GM12878 (cell line): ENCODE data around the gene PSMB10. TPM values are rescaled to one million over a fixed set of nuclear protein-coding genes. Genes with fewer than 3 reads are reported as not detected.
A peak's percentile ranks its signal among the peaks of the same experiment; 100 is the strongest.

Experiments used
- ATAC-seq: fragments of 200-7000 bp; cut with Tn5 transposase; 3 replicates; pipeline ENCODE4 v1.9.1; 2020; ENCODE audit warnings: mild to moderate bottlenecking, moderate library complexity
- BruUV-seq: library from RNA; stranded (reverse); fragments of 400-500 nt; replicated peaks from 2 replicates; lab custom pipeline; 2021; lab: Mats Ljungman, UMichigan
- CTCF ChIA-PET: fragments of 300-600 bp; sonication (Branson Sonifier 250); formaldehyde crosslinking; extraction: SDS; loops from one replicate; lab custom pipeline; 2021; ENCODE audit warnings: inconsistent platforms; lab: Yijun Ruan, JAX
- POLR2A ChIA-PET: fragments of 350-600 bp; formaldehyde crosslinking; extraction: SDS; loops from one replicate; lab custom pipeline; 2021; ENCODE audit warnings: inconsistent platforms; lab: Charles Lee
- RAD21 ChIA-PET: fragments of 300-600 bp; sonication (Branson Sonifier 250); formaldehyde crosslinking; loops from one replicate; lab custom pipeline; 2023; ENCODE audit warnings: antibody characterized with exemption; ENCODE audit not compliant: unreplicated experiment; lab: Charles Lee
- SMC1A ChIA-PET: fragments of 300-600 bp; sonication (Branson Sonifier 250); formaldehyde crosslinking; loops from one replicate; lab custom pipeline; 2023; ENCODE audit not compliant: unreplicated experiment, uncharacterized antibody; lab: Charles Lee
- DNase-seq: peaks from one replicate; pipeline ENCODE4 v3.0.0-alpha.2; 2011; ENCODE audit warnings: low read depth, low spot score
- FAIRE-seq: peaks from 3 replicates; lab custom pipeline; 2011; peaks lifted over from hg19 to GRCh38; lab: Jason Lieb, UNC
- H2AFZ ChIP-seq: 2 replicates; pipeline ENCODE4 v1.6.0; 2011; ENCODE audit warnings: low read depth, low read length, control low read depth; ENCODE audit not compliant: control insufficient read depth
- H3K27ac ChIP-seq: 2 replicates; pipeline ENCODE4 v1.5.1; 2011; ENCODE audit warnings: control low read depth; ENCODE audit not compliant: control insufficient read depth, insufficient read depth
- H3K27me3 ChIP-seq, 2 experiments: replicated peaks in 1 of 2; 2 replicates each; pipeline versions ENCODE4 v1.6.0 to v1.6.1; 2011; ENCODE audit warnings: low read length in 1 of 2; ENCODE audit not compliant: control insufficient read depth in 2 of 2, insufficient read depth in 2 of 2
- H3K36me3 ChIP-seq, 2 experiments: 2 replicates each; pipeline ENCODE4 v1.5.1; 2011; ENCODE audit warnings: low read length in 1 of 2; ENCODE audit not compliant: control insufficient read depth in 2 of 2, insufficient read depth in 2 of 2
- H3K4me1 ChIP-seq: 2 replicates; pipeline ENCODE4 v1.6.1; 2011; ENCODE audit warnings: mild to moderate bottlenecking, low read length, moderate library complexity, mixed read lengths; ENCODE audit not compliant: control insufficient read depth, insufficient read depth
- H3K4me2 ChIP-seq: 2 replicates; pipeline ENCODE4 v1.6.0; 2011; ENCODE audit warnings: control low read depth; ENCODE audit not compliant: control insufficient read depth, insufficient read depth
- H3K4me3 ChIP-seq: fragments of 200-600 bp; sonication (generic); 2 replicates; pipeline ENCODE4 v1.5.1; 2016
- H3K79me2 ChIP-seq: 2 replicates; pipeline ENCODE4 v1.6.0; 2011; ENCODE audit warnings: low read length; ENCODE audit not compliant: control insufficient read depth, insufficient read depth
- H3K9ac ChIP-seq: 2 replicates; pipeline ENCODE4 v1.8.0; 2011; ENCODE audit warnings: low read length, control low read depth, mixed read lengths; ENCODE audit not compliant: control insufficient read depth, insufficient read depth
- H3K9me3 ChIP-seq: replicated peaks from 3 replicates; pipeline ENCODE4 v1.5.1; 2011; ENCODE audit warnings: mild to moderate bottlenecking, low read length; ENCODE audit not compliant: control insufficient read depth, insufficient read depth
- H4K20me1 ChIP-seq: 2 replicates; pipeline ENCODE4 v1.6.0; 2011; ENCODE audit not compliant: control insufficient read depth, insufficient read depth
- EED ChIP-seq: sonication (generic); IDR thresholded peaks from 2 replicates; pipeline ENCODE4 v1.6.1; 2016; ENCODE audit warnings: antibody characterized with exemption, low read depth
- LARP7 ChIP-seq: fragments of 450-650 bp; IDR thresholded peaks from 2 replicates; pipeline ENCODE4 v1.6.1; 2017; ENCODE audit warnings: mild to moderate bottlenecking
- POLR2A ChIP-seq: IDR thresholded peaks from 2 replicates; pipeline ENCODE4 v1.6.1; 2011; ENCODE audit warnings: low read depth, mild to moderate bottlenecking, low read length
- PRDM15 ChIP-seq: fragments of 450-650 bp; formaldehyde crosslinking; IDR thresholded peaks from 2 replicates; pipeline ENCODE4 v1.4.0; 2020; ENCODE audit warnings: mild to moderate bottlenecking, moderate library complexity
- RAD21 ChIP-seq: IDR thresholded peaks from 2 replicates; pipeline ENCODE4 v1.6.1; 2011; ENCODE audit warnings: mild to moderate bottlenecking, low read depth, low read length, moderate library complexity; ENCODE audit not compliant: insufficient read depth
- ZZZ3 ChIP-seq: IDR thresholded peaks from 2 replicates; pipeline ENCODE4 v1.6.1; 2011; ENCODE audit warnings: low read depth; ENCODE audit not compliant: control insufficient read depth, insufficient read length
- WGBS: methylation state at CpG from one replicate; pipeline ENCODE4 v1.1.6; 2016; ENCODE audit warnings: low lambda C conversion rate; ENCODE audit not compliant: insufficient replicate concordance, insufficient coverage; ENCODE audit errors: missing lambda C conversion rate; 5-methylcytosine and 5-hydroxymethylcytosine counted together
- in situ Hi-C: fragments of 300-500 bp; cut with MboI; formaldehyde crosslinking; loops from 9 replicates; pipeline ENCODE4 v1.14.3; 2018; ENCODE audit warnings: mixed read lengths
- intact Hi-C: fragments of 100-400 bp; cut with micrococcal nuclease; formaldehyde crosslinking; loops from one replicate; pipeline ENCODE4 v1.14.2; 2022; ENCODE audit not compliant: unreplicated experiment
- polyA plus RNA-seq, 11 experiments: library from polyadenylated mRNA; depleted of rRNA in 4 of 11; unstranded in 6 of 11; stranded (reverse) in 5 of 11; fragments of >200 nt; fragmentation: Nextera tagmentation in 4 of 11; fragmentation: Illumina TruSeq in 1 of 11; extraction: Ambion mirVana in 4 of 11; extraction: Trizol in 1 of 11; gene quantifications; 1 replicate in 1 of 11; 2 replicates in 10 of 11; pipeline versions ENCODE4 v1.2.1 to v1.2.3, GENCODE V29; 2011 to 2016; ENCODE audit warnings: inconsistent platforms in 2 of 11, missing spikeins in 2 of 11, low read depth in 1 of 11
- total RNA-seq, 4 experiments: library from RNA; depleted of rRNA in 3 of 4; stranded (reverse); fragments of >200 nt in 3 of 4; fragmentation: Illumina TruSeq in 1 of 4; extraction: Trizol in 1 of 4; gene quantifications; 2 replicates each; pipeline versions ENCODE4 v1.2.1 to v1.2.3, GENCODE V29; 2013 to 2021
- TF ChIP-seq, protein P1 (sequence below): IDR thresholded peaks from 2 replicates; pipeline ENCODE4 v1.6.1; 2011; ENCODE audit warnings: mild to moderate bottlenecking, low read depth, low read length, moderate library complexity; ENCODE audit not compliant: insufficient replicate concordance

Gene PSMB10
- total and polyA plus RNA-seq, 10 of the 15 experiments (the other 5 are each of a cell fraction or from before 2014, with no cell fraction given): 24.1 to 308 (median 151) TPM

GRCh38 chr16:67950335-67950843 is 13.7 kb upstream of the PSMB10 start (continued):
- TF ChIP-seq EED (no peak), LARP7 (no peak)
- TF ChIP-seq, all 136 proteins: peak for 0

DNA sequence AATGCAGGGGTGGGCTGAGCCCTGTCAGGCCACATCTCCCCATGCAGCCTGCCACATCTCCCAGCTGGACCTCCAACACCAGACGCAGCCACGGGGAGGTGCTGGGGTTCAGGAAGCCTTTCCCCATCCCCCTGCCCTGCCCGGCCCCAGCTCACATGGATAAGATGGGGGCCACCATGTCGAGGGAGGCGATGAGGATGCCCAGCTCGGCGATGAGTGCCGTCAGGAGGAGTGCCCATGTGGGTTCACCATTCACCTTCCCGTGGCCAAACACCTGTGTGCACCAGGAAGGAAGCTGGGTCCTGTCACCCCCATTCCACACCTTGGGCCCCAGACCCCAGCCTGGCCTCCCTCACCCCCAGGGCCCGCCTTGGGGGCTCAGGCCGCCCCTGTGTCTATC is 13.0 kb upstream of the PSMB10 start:
- SMC1A ChIA-PET: no interaction called here
- in situ Hi-C loops: no loop called here
- Histone ChIP-seq H3K4me3 (no peak overlapping the region), H3K9me3 (no peaks in the 10 kb centered on the region)
- no peak for TF ChIP-seq PRDM15 (CRISPR knock-in tag)
- TF ChIP-seq RAD21: no peak
- TF ChIP-seq, protein P1, sequence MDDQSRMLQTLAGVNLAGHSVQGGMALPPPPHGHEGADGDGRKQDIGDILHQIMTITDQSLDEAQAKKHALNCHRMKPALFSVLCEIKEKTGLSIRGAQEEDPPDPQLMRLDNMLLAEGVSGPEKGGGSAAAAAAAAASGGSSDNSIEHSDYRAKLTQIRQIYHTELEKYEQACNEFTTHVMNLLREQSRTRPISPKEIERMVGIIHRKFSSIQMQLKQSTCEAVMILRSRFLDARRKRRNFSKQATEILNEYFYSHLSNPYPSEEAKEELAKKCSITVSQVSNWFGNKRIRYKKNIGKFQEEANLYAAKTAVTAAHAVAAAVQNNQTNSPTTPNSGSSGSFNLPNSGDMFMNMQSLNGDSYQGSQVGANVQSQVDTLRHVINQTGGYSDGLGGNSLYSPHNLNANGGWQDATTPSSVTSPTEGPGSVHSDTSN: no peak
- TF ChIP-seq POLR2A: 0 out of 2 replicates have a peak, but pooled peaks have one; percentile 34
- TF ChIP-seq ZZZ3: no peak
- TF ChIP-seq, all 136 proteins: peak for 1
- no peak for FAIRE-seq
- no peak overlapping the region for H2AFZ ChIP-seq
- no peak for DNase-seq
- no peak for ATAC-seq
- no peaks in the 10 kb centered on the region for H3K79me2 ChIP-seq
- no peak overlapping the region for H3K27ac ChIP-seq
- ChIA-PET RAD21 (no interaction called here), POLR2A (interaction anchor here (0.6 kb wide), 1 partner anchor 11 kb away, joined by 7 read pairs; no protein-coding TSS in a partner anchor), CTCF (no interaction called here)
- no peak overlapping the region for H3K4me2 ChIP-seq
- H3K36me3 ChIP-seq: peaks cover 0 to 14% of the 10 kb centered on the region in 2 experiments; a peak in 3 of 4 replicates
- H3K9ac ChIP-seq: no peak overlapping the region
- 88% methylated on average over 10 of the region's 11 CpGs for WGBS
- intact Hi-C loops: no loop called here
- H3K4me1 ChIP-seq: peaks cover 3% of the 10 kb centered on the region; the same call in 1 of the 2 replicates
- H4K20me1 ChIP-seq: no peaks in the 10 kb centered on the region
- no peaks in the 10 kb centered on the region for H3K27me3 ChIP-seq
- no TSS peak for BruUV-seq
